Ascending aorta (tissue), 2 donors: ENCODE data around the gene FDPS. TPM values are rescaled to one million over a fixed set of nuclear protein-coding genes. Genes with fewer than 3 reads are reported as not detected.

Experiments
- DNase-seq, 2 donors: peaks; one replicate each; pipeline ENCODE4 v3.0.0-alpha.2; 2019; ENCODE audit warnings: low spot score in 2 of 2
- H3K27ac ChIP-seq, 2 donors: fragments of 200-600 bp; sonication (generic); one replicate each; pipeline ENCODE4 v1.5.1; 2016 to 2017; ENCODE audit warnings: mild to moderate bottlenecking in 1 of 2
- H3K27me3 ChIP-seq: fragments of 200-600 bp; sonication (generic); one replicate; pipeline ENCODE4 v1.5.1; 2017
- H3K36me3 ChIP-seq, 2 donors: fragments of 200-600 bp; sonication (generic); one replicate each; pipeline ENCODE4 v1.5.1; 2016
- H3K4me1 ChIP-seq, 2 donors: fragments of 200-600 bp; sonication (generic); one replicate each; pipeline ENCODE4 v1.5.1; 2016 to 2017; ENCODE audit warnings: mild to moderate bottlenecking in 1 of 2
- H3K4me3 ChIP-seq, 2 donors: fragments of 200-600 bp; sonication (generic); one replicate each; pipeline ENCODE4 v1.5.1; 2016 to 2017; ENCODE audit warnings: mild to moderate bottlenecking in 1 of 2
- H3K9me3 ChIP-seq, 2 donors: fragments of 200-600 bp; sonication (generic); one replicate each; pipeline ENCODE4 v1.5.1; 2016
- CTCF ChIP-seq, 3 experiments: fragments of 200-600 bp in 2 of 3; fragments of 450-650 bp in 1 of 3; sonication (generic) in 2 of 3; IDR thresholded peaks; one replicate each; pipeline ENCODE4 v1.5.1; 2016 to 2019; ENCODE audit warnings: antibody characterized with exemption in 3 of 3, mild to moderate bottlenecking in 1 of 3, moderate library complexity in 1 of 3
- intact Hi-C: fragments of 100-400 bp; cut with DNase I; formaldehyde crosslinking; loops from one replicate; pipeline ENCODE4 v1.15.1; 2023
- total RNA-seq: library from RNA; depleted of rRNA; stranded (reverse); fragments of >200 nt; gene quantifications from one replicate; pipeline ENCODE4 v1.1.0, GENCODE V29; 2016

Gene FDPS
- total RNA-seq, 1 donor from 2014 or later = 51.7 TPM

DNA sequence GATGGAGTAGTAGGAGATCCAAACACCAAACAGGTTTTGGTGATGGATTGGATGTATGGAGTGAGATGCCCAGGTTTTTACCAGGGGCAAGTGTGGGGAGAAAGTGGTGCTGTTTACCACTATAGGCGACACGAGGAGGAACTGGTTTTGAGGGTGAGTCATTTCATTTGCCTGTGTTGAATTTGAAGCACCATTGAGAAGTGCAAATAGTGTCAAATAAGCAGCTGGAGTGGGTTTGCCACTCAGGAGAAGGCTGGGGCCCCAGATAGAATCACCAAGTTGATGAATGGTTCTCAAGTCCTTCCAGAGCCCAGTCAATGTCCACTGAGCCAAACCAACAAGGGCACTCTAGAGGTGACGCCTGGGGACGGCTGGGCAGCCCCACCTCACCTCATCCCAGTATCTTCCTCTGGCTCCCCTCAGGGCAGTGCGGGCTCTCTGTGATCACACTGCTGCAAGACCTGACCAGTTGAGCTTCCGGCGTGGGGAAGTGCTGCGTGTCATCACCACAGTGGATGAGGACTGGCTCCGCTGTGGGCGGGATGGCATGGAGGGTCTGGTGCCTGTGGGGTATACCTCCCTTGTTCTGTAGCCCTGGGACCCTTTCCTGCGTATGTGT is 21.4 kb downstream of the FDPS start:
- peaks cover 42 to 59% of the 10 kb centered on the region in 2 donors for H3K36me3 ChIP-seq
- no peak overlapping the region for H3K4me3 ChIP-seq
- H3K4me1 ChIP-seq = peaks cover 2 to 7% of the 10 kb centered on the region in 2 donors
- no peak for TF ChIP-seq CTCF (IDR thresholded peaks at IDR 0.05)
- no peak for DNase-seq
- intact Hi-C loops = no loop called here
- no peak overlapping the region for H3K27ac ChIP-seq
- no peaks in the 10 kb centered on the region for H3K27me3 ChIP-seq
- H3K9me3 ChIP-seq = no peaks in the 10 kb centered on the region

- H3K9me3 ChIP-seq = no peaks in the 10 kb centered on the region
- no peak for DNase-seq
- no peaks in the 10 kb centered on the region for H3K27me3 ChIP-seq
- H3K27ac ChIP-seq = no peak overlapping the region
- peaks cover 53 to 68% of the 10 kb centered on the region in 2 donors for H3K36me3 ChIP-seq
- no peak for TF ChIP-seq CTCF (IDR thresholded peaks at IDR 0.05)
- intact Hi-C loops = no loop called here
- no peaks in the 10 kb centered on the region for H3K4me1 ChIP-seq
- no peak overlapping the region for H3K4me3 ChIP-seq
These were observed 26.3 kb downstream of the FDPS start for GRCh38 chr1:155334962-155335361.

- Histone ChIP-seq H3K4me3 (no peak overlapping the region), H3K9me3 (no peaks in the 10 kb centered on the region), H3K4me1 (no peaks in the 10 kb centered on the region), H3K27ac (no peak overlapping the region), H3K36me3 (peaks cover 77 to 88% of the 10 kb centered on the region in 2 donors), H3K27me3 (no peaks in the 10 kb centered on the region)
- intact Hi-C loops = no loop called here
- DNase-seq = no peak
- no peak for TF ChIP-seq CTCF (IDR thresholded peaks at IDR 0.05)
These were observed 30.9 kb downstream of the FDPS start for GRCh38 chr1:155339515-155340097.

DNA sequence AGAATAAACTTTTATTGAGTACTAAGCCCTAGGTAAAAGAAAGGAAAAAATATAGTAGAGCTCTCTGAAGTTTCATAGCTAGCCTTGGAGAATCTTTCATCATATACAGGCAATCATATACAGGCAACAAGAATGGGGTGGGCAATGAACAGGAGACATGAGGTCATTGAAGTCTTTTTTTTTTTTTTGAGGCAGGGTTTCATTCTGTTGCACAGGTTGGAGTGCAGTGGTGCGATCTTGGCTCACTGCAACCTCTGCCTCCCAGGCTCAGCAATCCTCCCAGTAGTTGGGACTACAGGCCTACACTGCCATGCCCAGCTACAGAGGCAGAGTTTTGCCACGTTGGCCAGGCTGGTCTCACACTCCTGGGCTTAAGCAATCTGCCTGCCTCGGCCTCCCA is 34.2 kb downstream of the FDPS start:
- DNase-seq = no peak
- no peaks in the 10 kb centered on the region for H3K9me3 ChIP-seq
- H3K4me3 ChIP-seq = no peak overlapping the region
- H3K4me1 ChIP-seq = no peaks in the 10 kb centered on the region
- intact Hi-C loops = no loop called here
- no peaks in the 10 kb centered on the region for H3K27me3 ChIP-seq
- peaks cover 91 to 97% of the 10 kb centered on the region in 2 donors for H3K36me3 ChIP-seq
- no peak for TF ChIP-seq CTCF (IDR thresholded peaks at IDR 0.05)
- no peak overlapping the region for H3K27ac ChIP-seq

- no peak for DNase-seq
- intact Hi-C loops = no loop called here
- Histone ChIP-seq H3K27ac (no peak overlapping the region), H3K36me3 (peaks cover 73 to 94% of the 10 kb centered on the region in 2 donors), H3K27me3 (no peaks in the 10 kb centered on the region), H3K4me1 (no peaks in the 10 kb centered on the region), H3K4me3 (no peak overlapping the region), H3K9me3 (no peaks in the 10 kb centered on the region)
- no peak for TF ChIP-seq CTCF (IDR thresholded peaks at IDR 0.05)
These were observed 44.0 kb downstream of the FDPS start for GRCh38 chr1:155352631-155353030.
